ENCODE results near the gene COX14.

The COX14 gene

GRCh38 chr12:50085615-50086072 is 26.4 kb upstream of the COX14 start:
- no peak for DNase-seq

GRCh38 chr12:50086148-50086547 is 25.9 kb upstream of the COX14 start:
- no peak for DNase-seq

DNA sequence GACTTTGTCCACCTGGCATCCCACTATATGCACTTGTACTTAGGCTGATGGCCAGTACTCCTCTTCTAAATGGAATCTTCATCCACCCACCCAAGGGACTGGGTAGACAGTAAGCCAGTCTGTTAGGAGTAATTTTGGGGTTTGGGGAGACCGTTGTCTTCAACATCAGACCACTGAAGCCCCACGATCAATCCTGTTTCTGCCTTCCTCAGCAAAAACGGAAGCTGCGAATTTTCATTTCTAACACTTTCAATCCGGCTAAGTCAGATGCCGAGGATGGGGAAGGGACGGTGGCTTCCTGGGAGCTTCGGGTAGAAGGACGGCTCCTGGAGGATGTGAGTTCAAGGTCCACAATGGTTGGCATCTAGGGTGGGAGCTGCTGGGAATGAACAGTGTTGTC is 24.9 kb upstream of the COX14 start:
- no peak for DNase-seq

- no peak for DNase-seq
These were observed 24.0 kb upstream of the COX14 start for GRCh38 chr12:50087995-50088394.

DNA sequence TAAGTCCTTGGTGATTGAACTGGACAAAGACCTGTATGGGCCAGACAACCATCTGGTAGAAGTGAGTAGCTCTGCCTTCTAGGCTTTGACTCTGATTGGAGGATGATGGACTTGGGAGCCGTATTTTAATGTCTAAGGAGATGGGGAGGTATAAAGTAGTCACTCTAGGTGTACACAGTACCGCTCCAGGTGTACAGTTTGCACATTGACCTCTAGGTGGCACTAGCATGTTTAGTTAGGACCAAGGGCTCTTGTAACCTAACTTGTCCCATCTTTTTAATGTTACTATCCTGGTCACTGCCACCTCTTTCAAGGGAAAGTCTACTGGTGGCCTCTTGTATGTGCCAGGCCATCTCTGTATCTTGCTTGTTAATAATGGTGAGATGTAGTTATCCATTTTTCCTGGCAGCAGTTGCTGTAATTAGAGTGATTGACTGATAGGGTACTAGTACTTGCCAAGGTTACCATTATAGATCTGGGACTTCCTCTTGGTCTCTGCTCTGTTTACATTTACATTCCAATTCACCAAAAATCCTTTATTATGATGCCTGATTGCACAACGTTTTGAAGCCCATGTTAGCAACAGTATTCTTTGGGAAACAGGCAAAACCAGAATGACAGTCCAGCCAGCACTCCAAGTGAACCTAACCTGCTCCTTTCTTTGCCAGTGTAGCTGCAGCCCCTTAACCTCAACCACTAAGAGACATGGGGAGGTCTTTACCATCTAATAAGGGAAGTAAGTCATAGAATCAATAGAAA is 23.3 kb upstream of the COX14 start:
- peak; percentile 64 to 65 for DNase-seq

DNA sequence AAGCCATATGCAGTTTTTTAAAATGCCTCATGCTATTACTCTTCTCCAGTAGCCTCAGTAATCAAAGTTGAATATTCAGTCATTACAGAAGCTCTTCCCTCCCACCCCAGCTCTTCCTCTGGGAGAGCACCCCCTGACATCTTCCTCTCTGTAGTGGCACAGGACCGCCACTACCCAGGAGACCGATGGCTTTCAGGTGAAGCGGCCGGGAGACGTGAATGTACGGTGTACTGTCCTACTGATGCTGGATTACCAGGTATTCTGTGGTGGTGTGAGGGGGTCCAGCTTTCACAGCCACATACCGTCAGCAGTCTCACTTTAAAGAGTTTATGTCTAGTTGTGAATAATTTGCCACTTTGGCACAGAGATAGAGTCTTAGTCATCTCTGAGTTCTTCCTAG is 22.3 kb upstream of the COX14 start:
- no peak for DNase-seq

DNA sequence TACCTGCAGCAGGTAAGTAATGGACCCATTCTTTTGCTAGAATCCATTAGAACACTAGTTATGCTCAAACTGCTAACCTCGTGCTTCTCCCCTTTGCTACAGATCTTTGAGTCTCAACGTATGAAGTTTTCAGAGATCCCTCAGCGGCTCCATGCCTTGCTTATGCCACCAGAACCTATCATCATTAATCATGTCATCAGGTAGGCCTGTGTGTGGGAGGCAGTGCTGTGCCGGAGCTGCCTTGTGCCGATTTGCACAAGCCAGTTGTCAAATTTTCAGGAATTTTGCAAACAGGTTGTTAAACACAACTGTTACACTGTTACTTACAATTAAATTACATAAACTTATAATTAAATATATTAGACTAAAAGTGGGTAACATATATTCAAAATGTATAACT is 21.6 kb upstream of the COX14 start:
- no peak for DNase-seq

DNA sequence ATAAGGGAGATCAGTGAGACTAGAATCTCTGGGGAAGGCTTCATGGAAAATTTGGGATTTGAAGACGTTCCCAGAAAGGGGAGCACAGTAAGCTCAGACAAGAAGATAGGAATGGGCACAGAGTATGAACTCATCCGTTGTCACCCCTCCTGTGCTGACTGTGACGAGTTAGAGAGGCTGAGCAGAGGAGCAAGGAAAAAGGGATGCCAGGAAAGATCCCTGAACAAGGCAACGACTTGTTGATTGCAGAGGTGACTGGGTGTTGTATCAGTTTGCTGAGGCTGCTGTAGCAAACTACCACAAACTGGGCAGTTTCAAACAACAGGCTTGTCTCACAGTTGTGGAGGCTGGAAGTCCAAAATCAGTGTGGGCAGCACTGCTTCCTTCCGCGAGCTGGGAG is 14.1 kb upstream of the COX14 start:
- DNase-seq, result no peak

DNA sequence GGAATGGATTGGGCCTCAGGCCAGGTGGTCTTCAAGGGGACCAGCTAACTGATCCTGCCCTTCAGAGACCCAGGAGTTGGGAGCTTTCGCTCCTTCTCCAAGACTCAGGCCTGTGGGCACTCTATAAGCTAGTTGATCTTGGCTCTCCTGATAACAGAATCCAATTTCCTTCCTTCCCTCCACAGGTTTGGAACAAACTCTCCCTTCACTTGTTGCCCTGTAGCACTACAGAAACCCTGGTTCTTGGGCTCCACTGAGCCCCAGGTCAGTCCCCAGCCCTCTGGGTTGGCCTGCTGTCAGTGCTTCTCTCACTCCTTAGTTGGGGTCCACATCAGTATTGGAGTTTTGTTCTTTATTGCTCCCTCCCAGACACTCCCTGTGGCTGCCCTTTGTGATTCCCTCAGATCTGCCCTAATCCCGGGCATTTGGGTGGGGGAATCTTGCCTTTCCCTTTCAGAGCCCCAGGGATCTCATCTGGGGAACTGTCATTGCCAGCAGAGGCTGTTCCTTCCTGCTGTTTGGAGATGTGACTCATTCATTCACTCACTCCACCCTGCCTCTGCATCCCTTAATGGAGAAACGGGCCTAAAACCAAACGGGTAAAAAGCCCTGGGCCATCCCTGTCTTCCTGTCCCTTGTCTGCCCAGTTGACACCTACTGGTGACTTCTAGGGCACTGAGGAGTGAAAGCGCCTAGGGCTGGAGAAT is 12.6 kb upstream of the COX14 start:
- no peak for DNase-seq

GRCh38 chr12:50100561-50100960 is 11.5 kb upstream of the COX14 start:
- no peak for DNase-seq

DNA sequence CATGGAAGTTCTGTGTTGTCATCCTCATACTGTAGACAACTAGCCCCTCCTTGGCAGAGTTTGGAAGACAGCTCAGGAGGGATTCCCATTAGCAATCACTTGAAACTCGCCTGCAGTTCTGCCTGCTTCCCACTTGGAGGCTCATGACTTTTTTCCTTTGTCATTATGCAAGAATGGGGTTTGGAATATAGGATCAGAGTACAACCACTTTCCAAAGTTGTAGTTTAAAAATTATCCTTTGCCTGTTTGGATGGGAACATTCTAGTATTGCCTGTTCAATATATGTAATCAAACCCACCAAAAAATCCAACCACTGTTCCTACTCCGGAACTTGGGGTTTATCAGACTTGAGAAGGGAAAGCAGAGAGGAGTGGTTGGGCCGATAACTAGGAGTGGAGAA is 10.4 kb upstream of the COX14 start:
- DNase-seq, result no peak

DNA sequence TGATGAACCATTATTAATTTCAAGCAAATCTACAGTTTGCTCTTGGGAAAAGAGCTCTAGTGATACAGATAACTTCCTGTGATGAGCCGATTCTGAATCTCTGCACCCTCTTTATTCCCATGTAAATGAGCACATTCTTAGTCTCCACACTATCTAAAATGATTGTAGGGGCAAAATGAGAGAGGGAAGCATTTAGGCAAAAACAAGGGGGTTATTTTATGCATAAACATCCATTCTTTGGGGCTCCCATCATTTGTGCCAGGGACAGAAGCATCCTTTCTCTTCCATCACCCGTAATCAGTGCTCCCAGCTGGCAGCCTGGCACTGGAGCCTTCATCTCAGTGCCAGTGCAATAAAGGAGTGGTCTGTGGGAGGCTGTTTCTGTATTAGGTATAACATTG is 9.9 kb upstream of the COX14 start:
- DNase-seq, result no peak

GRCh38 chr12:50102646-50103309 is 9.3 kb upstream of the COX14 start:
- no peak for DNase-seq

- DNase-seq, result no peak
These were observed 8.7 kb upstream of the COX14 start for GRCh38 chr12:50103351-50103750.

DNA sequence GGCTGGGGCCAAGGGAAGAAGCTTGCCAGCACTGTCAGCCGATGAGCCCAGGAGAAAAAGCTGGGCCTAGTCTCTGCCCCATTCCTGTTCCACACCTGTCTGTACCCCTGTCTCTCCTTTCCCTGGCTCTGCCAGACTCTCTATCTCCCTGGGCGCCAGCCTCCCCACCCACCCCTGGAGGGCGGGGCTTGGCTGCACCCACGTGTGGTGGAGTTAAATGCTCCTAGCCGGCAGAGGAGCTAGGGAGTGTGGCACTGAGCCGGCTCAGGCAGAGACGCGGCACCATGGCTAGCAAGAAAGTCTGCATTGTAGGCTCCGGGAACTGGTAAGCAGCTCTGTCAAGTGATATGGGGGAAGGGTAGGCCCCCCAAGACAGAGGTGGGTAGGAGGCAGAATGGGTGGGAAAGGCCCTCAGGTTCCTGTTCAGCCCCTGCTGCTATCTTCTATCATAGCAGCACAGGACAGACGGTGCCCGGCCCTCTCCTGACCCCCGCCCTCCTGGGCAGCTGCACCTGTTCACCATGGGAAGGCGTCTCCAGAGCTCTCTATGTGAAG is 8.2 kb upstream of the COX14 start, which contains the start of gene GPD1:
TSS of gene GPD1 (plus strand) at position 242 of the 555 bp plus-strand sequence. CDS start at position 285, 43 bp downstream.
- peak; percentile 48 to 60 for DNase-seq

DNA sequence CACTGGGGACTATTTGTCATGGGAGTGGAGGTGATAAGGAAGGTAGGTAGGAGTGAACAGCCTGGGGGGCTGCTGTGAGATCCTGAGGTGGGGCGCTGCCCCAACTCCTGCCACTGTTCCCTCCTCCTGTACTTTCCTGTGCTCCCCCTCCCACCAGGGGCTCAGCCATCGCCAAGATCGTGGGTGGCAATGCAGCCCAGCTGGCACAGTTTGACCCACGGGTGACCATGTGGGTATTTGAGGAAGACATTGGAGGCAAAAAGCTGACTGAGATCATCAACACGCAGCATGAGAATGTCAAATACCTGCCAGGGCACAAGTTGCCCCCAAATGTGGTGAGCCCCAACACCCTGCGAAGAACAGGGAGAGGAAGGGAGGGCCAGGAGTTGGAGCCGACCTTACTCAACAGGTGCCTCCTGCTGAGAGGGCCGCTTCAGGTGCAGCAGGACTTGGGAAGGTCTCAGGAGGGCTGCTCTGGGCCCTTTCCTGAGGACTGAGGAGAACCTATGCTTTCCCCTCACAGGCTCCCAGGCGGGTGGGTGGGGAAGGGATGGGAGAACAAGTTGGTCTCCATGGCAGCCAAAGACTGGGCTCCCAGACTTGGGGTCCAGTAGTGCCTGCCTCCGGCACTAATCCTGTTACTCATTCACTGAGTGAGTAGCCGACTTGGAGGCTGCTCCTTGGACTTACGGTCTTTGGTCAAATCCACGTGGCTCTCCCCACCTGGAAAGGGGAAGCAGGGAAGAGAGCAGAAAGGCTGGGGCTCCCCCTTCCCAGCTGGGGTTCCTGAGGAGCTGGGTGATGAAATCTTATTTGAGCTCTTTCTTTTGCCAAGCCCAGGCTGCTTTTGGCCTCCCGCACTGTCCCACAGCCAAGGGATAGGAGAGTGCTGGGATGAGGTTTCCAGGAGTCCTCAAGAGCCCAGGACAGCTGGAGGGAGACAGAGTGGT is 7.3 kb upstream of the COX14 start:
- DNase-seq, result no peak

DNA sequence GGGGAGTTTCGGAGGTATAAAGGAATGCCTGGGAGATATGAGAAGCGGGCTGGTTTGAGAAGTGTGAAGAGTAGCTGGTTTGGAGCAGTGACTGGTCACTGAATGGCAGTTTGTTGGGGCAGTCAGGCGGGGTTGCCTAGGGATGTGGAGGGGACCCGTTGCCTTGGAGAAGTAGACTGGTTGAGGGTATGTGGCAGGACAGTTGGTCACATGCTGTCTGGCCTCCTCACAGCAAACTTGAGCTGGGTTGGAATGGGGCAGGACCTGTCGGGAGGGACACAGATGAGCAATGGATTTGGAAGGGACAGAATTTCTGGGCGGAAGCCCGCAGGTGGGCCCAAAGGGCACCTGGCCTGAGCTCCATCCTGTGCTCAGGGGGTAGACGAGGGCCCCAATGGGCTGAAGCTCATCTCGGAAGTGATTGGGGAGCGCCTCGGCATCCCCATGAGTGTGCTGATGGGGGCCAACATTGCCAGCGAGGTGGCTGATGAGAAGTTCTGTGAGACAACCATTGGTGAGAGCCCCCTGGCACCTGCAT is 6.1 kb upstream of the COX14 start:
- no peak for DNase-seq

GRCh38 chr12:50106907-50107306 is 5.1 kb upstream of the COX14 start:
- no peak for DNase-seq

GRCh38 chr12:50107416-50108268 is 4.4 kb upstream of the COX14 start:
- no peak for DNase-seq

- no peak for DNase-seq
These were observed 2.7 kb upstream of the COX14 start for GRCh38 chr12:50109319-50109718.

Data from activated T-cell treated with anti-CD3 and anti-CD28 coated beads, Interleukin-2, amount 50 U/mL, for 48 hours (primary cell).